HepG2 (cell line): ENCODE results near the gene C18orf54. TPM values are rescaled to one million over a fixed set of nuclear protein-coding genes. Genes with fewer than 3 reads are reported as not detected.

ENCODE experiments used
- HES4 ChIP-seq: sonication (generic); formaldehyde crosslinking; IDR thresholded peaks from 2 replicates; pipeline ENCODE4 v1.9.0; 2021; ENCODE audit warnings: mild to moderate bottlenecking, missing genetic modification reagents, borderline replicate concordance
- KLF9 ChIP-seq: IDR thresholded peaks from 2 replicates; pipeline ENCODE4 v1.6.1; 2016; ENCODE audit warnings: low read depth
- MED13 ChIP-seq: sonication (generic); formaldehyde crosslinking; IDR thresholded peaks from 2 replicates; pipeline ENCODE4 v1.5.0; 2020; ENCODE audit warnings: missing genetic modification reagents
- PAX8 ChIP-seq: sonication (generic); formaldehyde crosslinking; IDR thresholded peaks from 2 replicates; pipeline ENCODE4 v1.8.0; 2022; ENCODE audit warnings: mild to moderate bottlenecking, missing genetic modification reagents, borderline replicate concordance
- PCBP2 ChIP-seq: fragments of 200-400 bp; formaldehyde crosslinking; optimal IDR thresholded peaks from 2 replicates; pipeline ENCODE3; 2018; ENCODE audit warnings: low read length, low read depth; ENCODE audit not compliant: poor library complexity, severe bottlenecking
- SNAI1 ChIP-seq: sonication (generic); formaldehyde crosslinking; IDR thresholded peaks from 2 replicates; pipeline ENCODE4 v1.5.0; 2020; ENCODE audit warnings: mild to moderate bottlenecking, missing genetic modification reagents, borderline replicate concordance
- TOE1 ChIP-seq: sonication (generic); formaldehyde crosslinking; IDR thresholded peaks from 2 replicates; pipeline ENCODE4 v1.4.0; 2020; ENCODE audit warnings: mild to moderate bottlenecking, missing genetic modification reagents
- ZFX ChIP-seq: sonication (generic); formaldehyde crosslinking; IDR thresholded peaks from 2 replicates; pipeline ENCODE4 v1.4.0; 2020; ENCODE audit warnings: mild to moderate bottlenecking, low read depth, missing genetic modification reagents, moderate library complexity
- ZNF292 ChIP-seq: sonication (generic); formaldehyde crosslinking; IDR thresholded peaks from 2 replicates; pipeline ENCODE4 v1.8.1; 2022; ENCODE audit warnings: mild to moderate bottlenecking, low read depth, missing genetic modification reagents, borderline replicate concordance
- ZNF83 ChIP-seq: sonication (generic); formaldehyde crosslinking; IDR thresholded peaks from 2 replicates; pipeline ENCODE4 v1.4.0; 2020; ENCODE audit warnings: missing genetic modification reagents, mild to moderate bottlenecking, borderline replicate concordance
- polyA plus RNA-seq, 8 experiments: library from polyadenylated mRNA; depleted of rRNA in 3 of 8; stranded (reverse) in 7 of 8; unstranded in 1 of 8; fragments of >200 nt; fragmentation: Illumina TruSeq in 4 of 8; extraction: Trizol in 4 of 8; gene quantifications; 2 replicates each; pipeline versions ENCODE4 v1.2.1 to v1.2.3, GENCODE V29; 2011 to 2016; ENCODE audit warnings: low read depth in 4 of 8, missing spikeins in 1 of 8, mixed read lengths in 1 of 8; ENCODE audit not compliant: insufficient read depth in 1 of 8
- total RNA-seq, 5 experiments: library from RNA; depleted of rRNA; stranded (reverse); fragments of >200 nt; fragmentation: Illumina TruSeq; extraction: Trizol; gene quantifications; 2 replicates each; pipeline ENCODE4 v1.2.3, GENCODE V29; 2016; ENCODE audit warnings: low read depth in 1 of 5
- TF ChIP-seq, protein P1 (sequence below): IDR thresholded peaks from 2 replicates; pipeline ENCODE4 v1.4.0; 2020; ENCODE audit warnings: mild to moderate bottlenecking, missing genetic modification reagents
- TF ChIP-seq, protein P2 (sequence below): sonication (generic); formaldehyde crosslinking; IDR thresholded peaks from 2 replicates; pipeline ENCODE4 v1.4.0; 2020; ENCODE audit warnings: missing genetic modification reagents
- TF ChIP-seq, protein P3 (sequence below): sonication (generic); IDR thresholded peaks from 2 replicates; pipeline ENCODE4 v1.6.1; 2016; ENCODE audit warnings: low read depth, borderline replicate concordance
- TF ChIP-seq, protein P4 (sequence below), 2 experiments: IDR thresholded peaks; 2 replicates each; pipeline ENCODE4 v1.6.1; 2011 to 2012; ENCODE audit warnings: low read length in 2 of 2, borderline replicate concordance in 1 of 2, low read depth in 1 of 2, mild to moderate bottlenecking in 1 of 2, moderate library complexity in 1 of 2
- TF ChIP-seq, protein P5 (sequence below): sonication (generic); formaldehyde crosslinking; IDR thresholded peaks from 2 replicates; pipeline ENCODE4 v1.5.0; 2020; ENCODE audit warnings: mild to moderate bottlenecking, missing genetic modification reagents

The C18orf54 gene
- total and polyA plus RNA-seq, 2 of the 13 experiments (the other 11 are each of a cell fraction or from before 2014, with no cell fraction given) = 1.8 to 2.5 TPM

DNA sequence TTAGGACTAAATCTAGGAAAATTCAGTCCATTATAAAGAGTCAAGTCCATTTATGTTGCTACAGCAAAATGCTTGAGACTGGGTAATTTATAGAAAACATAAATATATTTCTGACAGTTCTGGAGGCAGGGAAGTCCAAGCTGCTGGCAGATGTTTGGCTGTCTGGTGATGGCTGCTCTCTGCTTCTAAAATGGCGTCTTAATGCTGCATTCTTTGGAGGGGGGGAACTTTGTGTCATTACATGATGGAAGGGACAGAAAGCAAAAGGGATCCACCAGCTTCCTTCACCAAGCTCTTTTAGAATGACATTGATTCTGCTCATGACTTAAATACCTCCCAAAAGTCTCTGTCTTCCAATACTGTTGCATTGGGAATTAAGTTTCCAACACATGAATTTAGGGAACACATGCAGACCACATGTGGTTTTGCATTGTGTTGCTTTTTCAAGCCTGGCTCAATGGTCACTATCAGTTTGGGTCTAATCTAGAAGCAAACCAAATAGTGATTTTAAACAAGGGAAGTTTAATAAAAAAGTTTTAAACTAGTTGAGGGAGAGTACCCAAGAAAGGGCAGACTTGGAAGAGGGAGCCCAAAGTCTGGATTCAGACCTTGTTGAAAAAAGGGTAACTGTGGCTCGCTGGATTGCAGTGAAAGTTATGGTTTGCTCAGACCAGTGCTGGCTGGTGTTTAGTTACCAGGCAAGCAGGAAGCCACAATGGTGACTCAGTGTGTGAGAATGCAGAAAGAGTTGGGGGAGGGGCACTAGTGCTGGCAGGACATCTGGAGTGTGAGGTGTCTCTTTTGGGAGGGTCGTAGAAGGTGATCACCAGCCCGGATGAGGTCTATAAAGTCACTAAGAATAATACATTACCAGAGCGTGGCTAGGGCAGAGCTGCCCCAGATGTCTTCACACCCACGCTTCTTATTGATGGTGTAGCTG is 30.8 kb downstream of the C18orf54 start (continued):
- no peak for TF ChIP-seq TOE1 (CRISPR knock-in tag)
- TF ChIP-seq PAX8 (CRISPR knock-in tag) = no peak
- TF ChIP-seq, protein P1, sequence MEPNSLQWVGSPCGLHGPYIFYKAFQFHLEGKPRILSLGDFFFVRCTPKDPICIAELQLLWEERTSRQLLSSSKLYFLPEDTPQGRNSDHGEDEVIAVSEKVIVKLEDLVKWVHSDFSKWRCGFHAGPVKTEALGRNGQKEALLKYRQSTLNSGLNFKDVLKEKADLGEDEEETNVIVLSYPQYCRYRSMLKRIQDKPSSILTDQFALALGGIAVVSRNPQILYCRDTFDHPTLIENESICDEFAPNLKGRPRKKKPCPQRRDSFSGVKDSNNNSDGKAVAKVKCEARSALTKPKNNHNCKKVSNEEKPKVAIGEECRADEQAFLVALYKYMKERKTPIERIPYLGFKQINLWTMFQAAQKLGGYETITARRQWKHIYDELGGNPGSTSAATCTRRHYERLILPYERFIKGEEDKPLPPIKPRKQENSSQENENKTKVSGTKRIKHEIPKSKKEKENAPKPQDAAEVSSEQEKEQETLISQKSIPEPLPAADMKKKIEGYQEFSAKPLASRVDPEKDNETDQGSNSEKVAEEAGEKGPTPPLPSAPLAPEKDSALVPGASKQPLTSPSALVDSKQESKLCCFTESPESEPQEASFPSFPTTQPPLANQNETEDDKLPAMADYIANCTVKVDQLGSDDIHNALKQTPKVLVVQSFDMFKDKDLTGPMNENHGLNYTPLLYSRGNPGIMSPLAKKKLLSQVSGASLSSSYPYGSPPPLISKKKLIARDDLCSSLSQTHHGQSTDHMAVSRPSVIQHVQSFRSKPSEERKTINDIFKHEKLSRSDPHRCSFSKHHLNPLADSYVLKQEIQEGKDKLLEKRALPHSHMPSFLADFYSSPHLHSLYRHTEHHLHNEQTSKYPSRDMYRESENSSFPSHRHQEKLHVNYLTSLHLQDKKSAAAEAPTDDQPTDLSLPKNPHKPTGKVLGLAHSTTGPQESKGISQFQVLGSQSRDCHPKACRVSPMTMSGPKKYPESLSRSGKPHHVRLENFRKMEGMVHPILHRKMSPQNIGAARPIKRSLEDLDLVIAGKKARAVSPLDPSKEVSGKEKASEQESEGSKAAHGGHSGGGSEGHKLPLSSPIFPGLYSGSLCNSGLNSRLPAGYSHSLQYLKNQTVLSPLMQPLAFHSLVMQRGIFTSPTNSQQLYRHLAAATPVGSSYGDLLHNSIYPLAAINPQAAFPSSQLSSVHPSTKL (CRISPR knock-in tag) = peak; percentile 62
- TF ChIP-seq ZFX (CRISPR knock-in tag) = no peak
- no peak for TF ChIP-seq ZNF292
- TF ChIP-seq, protein P2, sequence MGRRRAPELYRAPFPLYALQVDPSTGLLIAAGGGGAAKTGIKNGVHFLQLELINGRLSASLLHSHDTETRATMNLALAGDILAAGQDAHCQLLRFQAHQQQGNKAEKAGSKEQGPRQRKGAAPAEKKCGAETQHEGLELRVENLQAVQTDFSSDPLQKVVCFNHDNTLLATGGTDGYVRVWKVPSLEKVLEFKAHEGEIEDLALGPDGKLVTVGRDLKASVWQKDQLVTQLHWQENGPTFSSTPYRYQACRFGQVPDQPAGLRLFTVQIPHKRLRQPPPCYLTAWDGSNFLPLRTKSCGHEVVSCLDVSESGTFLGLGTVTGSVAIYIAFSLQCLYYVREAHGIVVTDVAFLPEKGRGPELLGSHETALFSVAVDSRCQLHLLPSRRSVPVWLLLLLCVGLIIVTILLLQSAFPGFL = no peak
- no peak for TF ChIP-seq KLF9
- no peak for TF ChIP-seq MED13 (CRISPR knock-in tag)
- TF ChIP-seq HES4 (CRISPR knock-in tag) = no peak
- TF ChIP-seq, protein P3, sequence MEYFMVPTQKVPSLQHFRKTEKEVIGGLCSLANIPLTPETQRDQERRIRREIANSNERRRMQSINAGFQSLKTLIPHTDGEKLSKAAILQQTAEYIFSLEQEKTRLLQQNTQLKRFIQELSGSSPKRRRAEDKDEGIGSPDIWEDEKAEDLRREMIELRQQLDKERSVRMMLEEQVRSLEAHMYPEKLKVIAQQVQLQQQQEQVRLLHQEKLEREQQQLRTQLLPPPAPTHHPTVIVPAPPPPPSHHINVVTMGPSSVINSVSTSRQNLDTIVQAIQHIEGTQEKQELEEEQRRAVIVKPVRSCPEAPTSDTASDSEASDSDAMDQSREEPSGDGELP = no peak
- no peak for TF ChIP-seq PCBP2
- TF ChIP-seq, protein P4, sequence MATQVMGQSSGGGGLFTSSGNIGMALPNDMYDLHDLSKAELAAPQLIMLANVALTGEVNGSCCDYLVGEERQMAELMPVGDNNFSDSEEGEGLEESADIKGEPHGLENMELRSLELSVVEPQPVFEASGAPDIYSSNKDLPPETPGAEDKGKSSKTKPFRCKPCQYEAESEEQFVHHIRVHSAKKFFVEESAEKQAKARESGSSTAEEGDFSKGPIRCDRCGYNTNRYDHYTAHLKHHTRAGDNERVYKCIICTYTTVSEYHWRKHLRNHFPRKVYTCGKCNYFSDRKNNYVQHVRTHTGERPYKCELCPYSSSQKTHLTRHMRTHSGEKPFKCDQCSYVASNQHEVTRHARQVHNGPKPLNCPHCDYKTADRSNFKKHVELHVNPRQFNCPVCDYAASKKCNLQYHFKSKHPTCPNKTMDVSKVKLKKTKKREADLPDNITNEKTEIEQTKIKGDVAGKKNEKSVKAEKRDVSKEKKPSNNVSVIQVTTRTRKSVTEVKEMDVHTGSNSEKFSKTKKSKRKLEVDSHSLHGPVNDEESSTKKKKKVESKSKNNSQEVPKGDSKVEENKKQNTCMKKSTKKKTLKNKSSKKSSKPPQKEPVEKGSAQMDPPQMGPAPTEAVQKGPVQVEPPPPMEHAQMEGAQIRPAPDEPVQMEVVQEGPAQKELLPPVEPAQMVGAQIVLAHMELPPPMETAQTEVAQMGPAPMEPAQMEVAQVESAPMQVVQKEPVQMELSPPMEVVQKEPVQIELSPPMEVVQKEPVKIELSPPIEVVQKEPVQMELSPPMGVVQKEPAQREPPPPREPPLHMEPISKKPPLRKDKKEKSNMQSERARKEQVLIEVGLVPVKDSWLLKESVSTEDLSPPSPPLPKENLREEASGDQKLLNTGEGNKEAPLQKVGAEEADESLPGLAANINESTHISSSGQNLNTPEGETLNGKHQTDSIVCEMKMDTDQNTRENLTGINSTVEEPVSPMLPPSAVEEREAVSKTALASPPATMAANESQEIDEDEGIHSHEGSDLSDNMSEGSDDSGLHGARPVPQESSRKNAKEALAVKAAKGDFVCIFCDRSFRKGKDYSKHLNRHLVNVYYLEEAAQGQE (IDR thresholded peaks at IDR 0.05; ENCODE audit: borderline replicate concordance in 1 of 2, low read depth in 1 of 2, low read length in 2 of 2) = no peak
- no peak for TF ChIP-seq ZNF83 (CRISPR knock-in tag)
- TF ChIP-seq SNAI1 (CRISPR knock-in tag) = no peak
- TF ChIP-seq, protein P5, sequence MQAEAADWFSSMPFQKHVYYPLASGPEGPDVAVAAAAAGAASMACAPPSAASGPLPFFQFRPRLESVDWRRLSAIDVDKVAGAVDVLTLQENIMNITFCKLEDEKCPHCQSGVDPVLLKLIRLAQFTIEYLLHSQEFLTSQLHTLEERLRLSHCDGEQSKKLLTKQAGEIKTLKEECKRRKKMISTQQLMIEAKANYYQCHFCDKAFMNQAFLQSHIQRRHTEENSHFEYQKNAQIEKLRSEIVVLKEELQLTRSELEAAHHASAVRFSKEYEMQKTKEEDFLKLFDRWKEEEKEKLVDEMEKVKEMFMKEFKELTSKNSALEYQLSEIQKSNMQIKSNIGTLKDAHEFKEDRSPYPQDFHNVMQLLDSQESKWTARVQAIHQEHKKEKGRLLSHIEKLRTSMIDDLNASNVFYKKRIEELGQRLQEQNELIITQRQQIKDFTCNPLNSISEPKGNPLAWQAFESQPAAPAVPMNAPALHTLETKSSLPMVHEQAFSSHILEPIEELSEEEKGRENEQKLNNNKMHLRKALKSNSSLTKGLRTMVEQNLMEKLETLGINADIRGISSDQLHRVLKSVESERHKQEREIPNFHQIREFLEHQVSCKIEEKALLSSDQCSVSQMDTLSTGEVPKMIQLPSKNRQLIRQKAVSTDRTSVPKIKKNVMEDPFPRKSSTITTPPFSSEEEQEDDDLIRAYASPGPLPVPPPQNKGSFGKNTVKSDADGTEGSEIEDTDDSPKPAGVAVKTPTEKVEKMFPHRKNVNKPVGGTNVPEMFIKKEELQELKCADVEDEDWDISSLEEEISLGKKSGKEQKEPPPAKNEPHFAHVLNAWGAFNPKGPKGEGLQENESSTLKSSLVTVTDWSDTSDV (CRISPR knock-in tag) = no peak
